ENCODE measurements around the gene TSC22D1.
"Not testable (repeated sequence)": the region's sequence is repeated elsewhere in the genome, so short reads cannot be mapped to it uniquely, and the experiment has no call there.

TSC22D1 gene

DNA sequence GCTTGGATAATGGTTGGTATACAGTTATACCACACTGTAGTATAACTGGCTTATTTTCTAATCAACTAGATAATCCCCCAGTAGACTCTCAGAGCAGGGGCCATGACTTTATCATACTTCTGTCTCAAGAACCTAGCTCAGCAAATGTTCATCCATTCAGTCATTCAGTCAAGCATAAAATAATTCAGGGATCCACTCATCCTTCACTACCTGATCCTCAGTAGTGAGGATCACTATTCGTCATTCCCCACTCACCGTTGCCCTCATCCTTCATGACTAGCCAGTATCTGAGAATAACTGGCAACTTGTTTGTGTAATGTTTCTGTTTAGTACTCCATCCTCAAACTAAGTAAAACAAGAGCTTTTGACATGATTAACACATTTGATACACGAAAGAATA is 77.6 kb downstream of the TSC22D1 start:
- DNase-seq = no peak

DNA sequence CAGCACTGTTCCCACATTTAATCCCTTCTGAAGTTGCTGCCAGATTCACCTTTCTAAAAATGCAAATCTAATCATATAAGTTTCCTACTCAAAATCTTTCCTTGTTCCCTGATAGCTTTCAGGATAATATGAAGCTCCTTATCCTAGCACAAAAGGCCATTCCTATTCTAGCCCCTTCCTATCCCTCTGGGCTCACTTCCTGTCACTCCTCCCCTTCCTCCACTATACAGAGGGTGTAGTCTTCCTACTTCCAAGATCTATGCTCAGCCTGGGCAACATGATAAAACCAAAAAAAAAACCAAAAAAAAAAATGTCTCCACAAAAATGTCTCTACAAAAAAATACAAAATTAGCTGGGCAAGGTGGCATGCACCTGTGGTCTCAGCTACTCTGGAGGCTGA is 78.3 kb downstream of the TSC22D1 start:
- no peak for DNase-seq

GRCh38 chr13:44493213-44493812 is 82.8 kb downstream of the TSC22D1 start:
- DNase-seq = no peak

DNA sequence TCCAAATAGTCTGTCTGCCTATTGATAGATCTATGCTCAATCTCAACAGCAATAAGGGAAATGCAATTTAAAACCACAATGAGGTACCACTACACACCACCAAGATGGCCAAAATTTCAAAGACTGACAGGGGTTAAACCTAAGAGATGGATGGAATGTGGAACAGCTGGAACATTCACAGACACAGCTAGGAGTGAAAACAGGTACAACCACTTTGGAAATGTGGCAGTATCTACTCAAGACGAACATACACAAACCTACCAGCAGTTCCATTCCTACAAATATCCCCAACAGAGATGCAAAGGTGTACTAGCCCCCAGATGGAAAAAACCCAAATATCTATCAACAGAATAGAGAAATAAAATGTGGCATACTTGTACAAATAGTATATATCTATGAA is 86.4 kb downstream of the TSC22D1 start:
- no peak for DNase-seq

GRCh38 chr13:44487989-44488388 is 88.1 kb downstream of the TSC22D1 start:
- no peak for DNase-seq

- DNase-seq = no peak
Measured at GRCh38 chr13:44484562-44485138, 91.5 kb downstream of the TSC22D1 start.

DNA sequence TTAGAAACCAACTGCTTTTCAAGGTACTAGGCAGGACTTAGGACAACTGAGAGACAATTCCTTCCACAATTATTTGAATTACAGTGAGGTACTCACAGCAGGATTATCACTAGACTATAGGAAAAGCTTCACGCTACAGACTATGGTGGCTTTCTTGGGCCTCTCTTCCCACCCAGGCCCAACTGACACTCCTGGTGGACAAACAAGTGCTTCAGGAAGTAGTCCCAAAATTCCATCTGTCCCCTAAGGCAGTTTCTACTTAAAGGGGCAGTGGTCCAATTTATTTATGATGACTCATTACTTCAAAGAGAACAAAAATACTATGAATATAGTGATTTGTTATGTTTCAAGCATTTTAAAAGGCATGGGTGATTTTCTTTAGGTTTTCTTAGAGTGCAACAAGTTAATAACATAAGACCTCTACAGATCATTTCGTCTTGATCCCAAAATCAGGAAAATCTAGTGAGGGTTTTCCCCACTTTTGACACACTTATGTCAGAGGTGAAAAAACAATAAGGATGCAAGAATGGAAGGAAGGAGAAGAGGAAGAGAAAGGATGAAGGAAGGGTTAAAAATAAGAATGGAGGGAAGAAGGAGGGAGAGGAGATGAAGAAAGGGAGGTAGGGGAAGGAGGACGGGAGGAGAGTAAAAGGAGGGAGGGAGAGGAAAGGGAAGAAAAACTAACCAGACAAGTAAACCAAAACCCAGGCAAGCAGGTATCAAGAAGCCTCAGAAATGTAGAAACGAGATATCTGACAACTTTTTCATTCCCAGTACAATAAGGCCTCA is 101.8 kb downstream of the TSC22D1 start:
- DNase-seq = no peak

DNA sequence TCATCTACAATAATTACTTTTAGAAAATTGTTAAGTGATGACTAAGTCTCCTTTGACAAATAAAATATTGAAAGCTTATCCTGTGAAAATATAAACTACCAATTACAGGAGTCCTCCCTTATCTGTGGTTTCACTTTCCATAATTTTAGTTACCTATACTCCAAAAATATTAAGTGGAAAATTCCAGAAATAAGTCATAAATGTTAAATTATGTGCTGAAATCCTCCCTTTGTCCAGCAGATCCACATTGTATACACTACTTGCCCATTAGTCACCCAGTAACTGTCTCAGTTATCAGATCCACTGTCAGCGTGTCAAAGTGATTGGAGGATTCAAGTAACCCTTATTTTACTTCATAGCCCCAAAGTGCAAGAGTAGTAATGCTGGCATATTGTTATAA is 104.4 kb downstream of the TSC22D1 start:
- DNase-seq = no peak

- peak; percentile 6 for DNase-seq
Measured at GRCh38 chr13:44470638-44471562, 105.2 kb downstream of the TSC22D1 start.

- DNase-seq = no peak
Measured at GRCh38 chr13:44468874-44469273, 107.3 kb downstream of the TSC22D1 start.

DNA sequence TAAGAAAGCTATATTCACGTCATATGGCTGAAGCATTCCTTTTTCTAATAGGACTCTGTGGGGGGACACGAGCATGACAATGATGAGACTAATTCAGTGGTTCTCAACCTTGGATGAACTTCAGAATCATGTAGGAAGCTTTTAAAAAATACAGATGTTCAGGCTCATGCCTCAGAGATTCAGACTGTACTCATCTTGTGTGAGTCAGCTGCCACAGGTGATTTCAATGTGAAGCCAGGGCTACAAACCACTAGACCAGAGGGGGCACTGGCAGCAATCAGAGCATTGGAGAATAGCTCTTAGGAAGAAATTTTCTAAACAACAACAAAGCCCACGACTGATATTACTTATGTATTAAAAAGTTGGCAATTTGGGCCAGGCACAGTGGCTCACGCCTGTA is 110.8 kb downstream of the TSC22D1 start:
- DNase-seq = no peak

- DNase-seq = no peak
Measured at GRCh38 chr13:44464471-44464870, 111.7 kb downstream of the TSC22D1 start.

- DNase-seq = no peak
Measured at GRCh38 chr13:44463759-44464158, 112.4 kb downstream of the TSC22D1 start.

DNA sequence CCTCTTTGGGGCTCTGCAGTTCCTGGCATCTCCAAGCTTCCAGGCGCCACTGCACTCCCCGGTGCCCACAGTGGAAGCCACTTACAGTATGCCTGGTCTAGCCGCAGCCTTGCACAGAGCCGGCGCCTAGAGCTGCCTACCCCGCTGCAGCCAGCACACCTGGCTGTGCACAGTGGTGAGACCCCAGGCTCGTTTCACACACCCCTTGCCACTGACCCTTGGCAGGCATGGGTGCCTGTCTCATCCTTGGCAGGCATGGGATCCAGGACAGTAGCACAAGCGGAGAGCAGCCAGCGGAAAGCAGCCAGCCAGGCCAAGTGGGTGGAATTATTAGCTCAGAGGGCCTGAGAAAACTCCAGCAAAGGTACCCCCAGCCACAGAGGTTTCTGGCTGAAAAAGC is 116.5 kb downstream of the TSC22D1 start:
- DNase-seq = no peak

DNA sequence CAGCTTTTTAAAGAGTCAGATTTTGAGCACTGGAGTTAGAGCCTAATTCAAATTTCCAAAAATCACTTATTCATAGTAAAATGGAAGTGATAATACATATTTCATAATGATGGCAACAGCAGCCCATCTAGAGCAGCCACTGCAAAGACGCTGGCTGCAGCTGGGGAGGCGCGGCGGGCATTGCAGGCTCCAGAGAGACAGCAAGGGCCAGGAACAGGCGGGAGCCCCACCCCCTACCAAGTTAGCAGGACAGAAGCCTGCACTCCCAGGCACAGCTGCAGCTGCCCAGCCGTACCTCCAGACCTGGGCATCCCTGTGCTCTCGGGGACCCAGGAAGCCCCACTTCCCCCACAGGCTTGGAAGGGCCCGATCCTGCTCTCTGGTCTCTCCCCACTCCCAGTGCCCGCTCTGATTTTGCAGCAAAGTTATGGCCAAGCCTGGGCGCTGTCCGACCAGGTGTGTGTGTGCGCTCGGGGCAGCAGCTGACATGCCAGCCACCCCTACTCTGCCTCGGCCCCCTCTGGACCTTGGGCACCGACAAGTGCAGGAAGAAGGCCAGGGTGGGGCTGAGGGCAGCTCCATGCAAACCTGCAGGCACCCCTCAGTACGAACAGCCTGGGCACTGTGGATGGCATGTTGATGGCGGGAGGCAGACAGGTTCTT is 117.7 kb downstream of the TSC22D1 start:
- no peak for DNase-seq

DNA sequence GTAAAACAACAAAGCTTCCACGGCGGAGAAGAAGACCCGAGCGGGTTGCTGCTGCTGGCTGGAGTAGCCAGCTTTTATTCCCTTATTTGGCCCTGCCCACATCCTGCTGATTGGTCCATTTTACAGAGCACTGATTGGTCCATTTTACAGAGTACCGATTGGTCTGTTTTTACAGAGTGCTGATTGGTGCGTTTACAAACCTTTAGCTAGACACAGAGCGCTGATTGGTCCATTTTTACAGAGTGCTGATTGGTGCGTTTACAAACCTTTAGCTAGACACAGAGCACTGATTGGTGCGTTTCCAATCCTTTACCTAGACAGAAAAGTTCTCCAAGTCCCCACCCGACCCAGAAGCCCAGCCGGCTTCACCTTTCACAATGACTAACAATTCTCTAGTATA is 119.9 kb downstream of the TSC22D1 start:
- not testable (repeated sequence) for DNase-seq

DNA sequence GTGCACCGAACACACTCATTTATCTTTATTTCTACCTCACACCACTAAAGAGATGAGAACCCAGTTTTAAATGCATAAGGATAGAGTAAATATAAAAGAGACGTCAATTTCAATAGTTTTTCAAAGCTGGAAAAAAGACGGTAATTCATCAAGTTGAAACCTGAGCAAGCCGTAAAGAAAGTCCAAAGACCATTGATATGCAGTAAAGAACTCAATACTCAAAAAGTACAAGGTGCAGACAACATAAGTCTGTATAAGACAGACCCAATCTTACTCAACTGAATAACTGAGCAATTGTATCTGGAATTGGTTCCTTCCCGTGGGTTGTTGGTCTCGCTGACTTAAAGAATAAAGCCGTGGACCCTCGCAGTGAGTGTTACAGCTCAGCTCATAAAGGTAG is 120.4 kb downstream of the TSC22D1 start:
- DNase-seq = no peak

DNA sequence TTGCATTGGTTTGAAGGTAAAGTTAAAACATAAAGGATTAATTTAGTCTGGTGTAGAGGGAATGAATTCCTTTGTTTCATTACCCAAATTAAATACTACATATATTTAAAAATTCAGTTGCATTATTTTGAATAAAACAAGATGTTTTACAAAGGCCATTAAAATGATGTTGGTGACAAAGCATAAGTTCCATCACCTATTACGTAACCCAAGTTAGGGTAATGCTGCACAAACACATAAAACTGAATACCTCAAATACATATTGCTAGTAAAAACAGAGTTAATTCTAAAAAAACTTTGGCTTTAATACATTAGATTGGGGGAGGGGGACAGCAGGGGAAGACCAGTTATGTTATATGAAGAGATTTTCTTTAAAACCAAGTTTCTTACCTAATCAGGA is 122.2 kb downstream of the TSC22D1 start:
- no peak for DNase-seq

DNA sequence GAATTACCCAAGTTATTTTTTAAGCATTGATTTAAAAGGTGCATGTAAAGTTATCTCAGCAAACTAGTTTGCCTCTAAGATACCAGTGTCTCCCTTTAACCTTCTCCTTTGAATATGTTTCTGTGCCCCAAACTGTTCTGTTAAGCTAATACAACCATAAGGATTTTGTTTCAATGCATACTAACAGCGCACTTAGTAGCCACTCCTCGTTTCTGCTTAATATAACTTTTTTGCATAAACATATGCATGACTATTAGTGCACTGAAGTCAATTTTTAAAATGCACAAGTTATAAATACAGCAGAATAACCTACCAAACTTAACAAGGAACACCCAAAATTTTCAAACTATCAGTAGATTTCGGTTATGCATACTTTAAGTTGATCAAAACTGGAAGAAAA is 123.1 kb downstream of the TSC22D1 start:
- no peak for DNase-seq

DNA sequence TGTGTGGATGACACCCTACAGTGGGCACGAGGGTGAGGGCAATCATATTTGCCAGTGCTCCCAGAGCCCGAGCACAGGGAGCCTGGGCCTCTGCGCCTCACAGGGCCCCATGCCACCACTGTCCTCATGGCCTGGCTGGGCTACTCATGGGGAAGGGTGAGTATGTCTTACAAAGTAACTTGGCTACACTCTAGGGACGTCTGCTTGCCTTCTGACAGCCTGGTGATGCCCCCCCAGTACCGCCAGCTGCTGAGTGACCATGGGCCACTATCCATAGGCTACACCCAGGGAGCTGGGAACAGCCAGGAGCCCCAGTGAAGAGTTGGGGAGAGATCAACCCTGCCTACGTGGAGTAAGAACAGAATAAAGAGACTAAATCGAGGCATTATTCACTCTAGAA is 123.7 kb downstream of the TSC22D1 start:
- no peak for DNase-seq

DNA sequence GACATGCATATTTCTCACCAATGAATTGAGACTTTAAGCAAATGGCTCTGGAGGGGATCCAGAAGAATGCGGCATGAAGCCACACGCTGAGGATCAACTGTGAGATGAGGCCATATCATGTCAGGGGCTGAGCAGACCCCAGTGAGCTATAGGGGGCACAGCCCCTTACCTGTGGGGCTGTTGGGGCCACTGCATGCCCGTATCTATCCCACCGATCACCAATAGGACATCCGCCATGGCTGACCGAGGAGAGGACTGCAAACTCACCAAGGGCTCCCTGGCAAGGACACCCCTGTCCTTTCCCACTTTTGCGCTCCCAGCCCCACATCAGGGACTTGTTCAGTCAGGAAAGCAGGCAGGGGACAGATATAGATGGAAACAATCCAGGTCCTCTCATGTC is 124.5 kb downstream of the TSC22D1 start:
- no peak for DNase-seq

DNA sequence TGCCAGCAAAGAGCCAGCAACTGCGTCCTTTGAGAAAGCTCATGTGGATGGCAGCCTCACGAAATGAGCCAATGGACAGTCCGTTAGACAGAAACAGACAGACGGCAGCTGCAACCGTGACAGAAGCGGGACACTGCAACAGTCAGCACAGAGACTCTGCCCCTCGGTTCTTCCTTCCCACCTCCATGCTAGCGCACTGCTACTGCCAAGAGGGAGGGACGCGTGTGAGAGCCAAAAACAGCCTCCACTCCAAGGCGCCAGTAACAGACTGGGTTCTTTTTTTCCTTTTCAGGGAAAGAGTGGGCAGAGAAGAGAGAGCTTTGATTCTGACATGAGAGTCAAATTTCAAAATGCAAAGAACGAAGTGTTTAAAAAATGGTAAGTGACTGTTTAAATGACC is 125.0 kb downstream of the TSC22D1 start:
- DNase-seq = no peak
